ENCODE measurements around the gene STAC3. TPM values are rescaled to one million over a fixed set of nuclear protein-coding genes. Genes with fewer than 3 reads are reported as not detected.

Gene STAC3
- total and polyA plus RNA-seq, 2 of the 8 experiments (the other 6 are each of a cell fraction or from before 2014, with no cell fraction given), result 0.70 to 1.3 TPM

DNA sequence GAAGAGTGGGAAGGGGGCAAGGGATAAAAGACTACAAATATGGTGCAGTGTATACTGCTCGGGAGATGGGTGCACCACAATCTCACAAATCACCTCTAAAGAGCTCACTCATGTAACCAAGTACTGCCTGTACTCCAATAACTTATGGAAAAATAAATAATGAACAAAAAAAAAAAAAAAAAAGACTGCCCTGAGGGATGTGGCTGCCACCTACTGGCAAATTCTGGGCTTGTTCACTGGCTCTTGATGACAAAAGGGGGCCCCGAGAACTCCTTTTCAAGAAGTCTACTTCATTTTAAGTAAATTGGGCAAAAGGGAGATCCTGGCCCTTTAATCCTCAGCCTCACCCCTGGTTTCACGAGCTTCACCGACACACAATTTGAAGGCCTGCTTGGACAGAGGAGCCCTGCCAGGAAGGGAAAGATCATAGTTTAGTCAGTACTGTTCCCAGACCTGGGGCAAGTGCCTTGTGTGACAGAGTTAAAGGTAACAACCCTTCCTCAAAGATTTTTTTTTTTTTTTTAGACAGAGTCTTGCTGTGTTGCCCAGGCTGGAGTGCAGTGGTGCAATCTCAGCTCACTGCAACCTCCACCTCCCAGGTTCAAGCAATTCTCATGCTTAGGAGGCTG, 26.1 kb upstream of the STAC3 start:
- H3K9me3 ChIP-seq (ENCODE audit: insufficient read depth in 2 of 2, low read depth in 1 of 2, low read length in 1 of 2), result no peaks in the 10 kb centered on the region
- no peak overlapping the region for H4K8ac ChIP-seq (ENCODE audit: extremely low read depth, insufficient read depth, low read length)
- H4K91ac ChIP-seq (replicated peaks; ENCODE audit: insufficient read length, low read length), result no peak overlapping the region
- no peaks in the 10 kb centered on the region for H3K79me2 ChIP-seq (ENCODE audit: control insufficient read depth in 1 of 2, insufficient read depth in 2 of 2, low read length in 2 of 2)
- H2AFZ ChIP-seq (ENCODE audit: low read length), result no peak overlapping the region
- CTCF ChIA-PET (ENCODE audit: partially characterized antibody), result interaction anchor here (0.6 to 4.2 kb wide), 31 partner anchors 9 to 192 kb away, joined by 3 to 36 read pairs (median 4); partner anchors contain the start of genes INHBC, SHMT2 and STAC3
- no peak overlapping the region for H3K56ac ChIP-seq (replicated peaks; ENCODE audit: insufficient read length, low read depth, low read length)
- no peak overlapping the region for H3K18ac ChIP-seq (ENCODE audit: extremely low read depth, low read length)
- H4K5ac ChIP-seq (ENCODE audit: insufficient read length, low read depth, low read length), result no peak overlapping the region
- H3K36me3 ChIP-seq (ENCODE audit: control insufficient read depth in 2 of 4, insufficient read depth in 4 of 4, low read length in 3 of 4), result peaks cover 0 to 8% (median 4%) of the 10 kb centered on the region in 4 experiments; a peak in 4 of 8 replicates
- FAIRE-seq (no peak), DNase-seq (ENCODE audit: low read depth in 1 of 2, low spot score in 2 of 2) (no peak)
- no peaks in the 10 kb centered on the region for H3K23me2 ChIP-seq (ENCODE audit: low read depth, low read length)
- no peak overlapping the region for H3K27ac ChIP-seq (ENCODE audit: low read depth, low read length)
- TF ChIP-seq RAD21 (IDR thresholded peaks at IDR 0.05 in 1 of 2, conservative IDR thresholded peaks at IDR 0.05 in 1 of 2; ENCODE audit: low read depth in 2 of 2, low read length in 2 of 2) (peak; percentile 29 to 52; a peak in 3 of 4 replicates), KDM1A (IDR thresholded peaks at IDR 0.05; ENCODE audit: borderline replicate concordance, low read length) (no peak)
- TF ChIP-seq, protein P1, sequence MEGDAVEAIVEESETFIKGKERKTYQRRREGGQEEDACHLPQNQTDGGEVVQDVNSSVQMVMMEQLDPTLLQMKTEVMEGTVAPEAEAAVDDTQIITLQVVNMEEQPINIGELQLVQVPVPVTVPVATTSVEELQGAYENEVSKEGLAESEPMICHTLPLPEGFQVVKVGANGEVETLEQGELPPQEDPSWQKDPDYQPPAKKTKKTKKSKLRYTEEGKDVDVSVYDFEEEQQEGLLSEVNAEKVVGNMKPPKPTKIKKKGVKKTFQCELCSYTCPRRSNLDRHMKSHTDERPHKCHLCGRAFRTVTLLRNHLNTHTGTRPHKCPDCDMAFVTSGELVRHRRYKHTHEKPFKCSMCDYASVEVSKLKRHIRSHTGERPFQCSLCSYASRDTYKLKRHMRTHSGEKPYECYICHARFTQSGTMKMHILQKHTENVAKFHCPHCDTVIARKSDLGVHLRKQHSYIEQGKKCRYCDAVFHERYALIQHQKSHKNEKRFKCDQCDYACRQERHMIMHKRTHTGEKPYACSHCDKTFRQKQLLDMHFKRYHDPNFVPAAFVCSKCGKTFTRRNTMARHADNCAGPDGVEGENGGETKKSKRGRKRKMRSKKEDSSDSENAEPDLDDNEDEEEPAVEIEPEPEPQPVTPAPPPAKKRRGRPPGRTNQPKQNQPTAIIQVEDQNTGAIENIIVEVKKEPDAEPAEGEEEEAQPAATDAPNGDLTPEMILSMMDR (IDR thresholded peaks at IDR 0.05; ENCODE audit: control extremely low read depth in 1 of 3, insufficient read depth in 1 of 3, low read depth in 1 of 3, low read length in 3 of 3), result peak; percentile 39 to 58 (median 52)
- no peaks in the 10 kb centered on the region for H3K27me3 ChIP-seq (replicated peaks in 1 of 4; ENCODE audit: control insufficient read depth in 3 of 4, extremely low read depth in 1 of 4, insufficient read depth in 3 of 4, low read length in 3 of 4)
- H3K9ac ChIP-seq (replicated peaks in 1 of 4; ENCODE audit: extremely low read depth in 1 of 4, low read depth in 3 of 4, low read length in 3 of 4), result no peak overlapping the region
- POLR2A ChIA-PET (ENCODE audit: partially characterized antibody), result interaction anchor here (0.7 to 1.4 kb wide), 5 partner anchors 9 to 179 kb away, joined by 3 to 4 read pairs (median 4); no protein-coding TSS in a partner anchor
- H4K20me1 ChIP-seq (replicated peaks in 1 of 2; ENCODE audit: control insufficient read depth in 1 of 2, insufficient read depth in 2 of 2, low read length in 2 of 2), result no peaks in the 10 kb centered on the region
- H3K14ac ChIP-seq (ENCODE audit: insufficient read length), result no peak overlapping the region
- no peak overlapping the region for H2AK5ac ChIP-seq (ENCODE audit: low read depth, low read length)
- H2BK5ac ChIP-seq (ENCODE audit: low read depth, low read length), result no peak overlapping the region
- 0 out of 7 replicates have a peak, but pooled peaks cover 0 to 2% (median 0%) of the 10 kb centered on the region in 4 experiments for H3K4me1 ChIP-seq (replicated peaks in 1 of 4; ENCODE audit: control insufficient read depth in 3 of 4, insufficient read depth in 4 of 4, low read length in 3 of 4)
- H3K4me2 ChIP-seq (ENCODE audit: insufficient read depth in 1 of 2, low read depth in 2 of 2, low read length in 2 of 2), result no peak overlapping the region
- H2BK15ac ChIP-seq (ENCODE audit: low read length), result no peak overlapping the region
- no peaks in the 10 kb centered on the region for H3K79me1 ChIP-seq (ENCODE audit: low read depth, low read length)
- no peak overlapping the region for H3K23ac ChIP-seq (ENCODE audit: insufficient read length)
- WGBS, 2 experiments (ENCODE audit: extremely low coverage in 1 of 2, insufficient coverage in 1 of 2, insufficient read length in 1 of 2, insufficient replicate concordance in 2 of 2, low coverage in 1 of 2, low lambda C conversion rate in 2 of 2, missing lambda C conversion rate in 1 of 2), result 84% methylated on average over 4 of the region's 4 CpGs; no CpG with 5 or more reads in 1 of the 2 experiments
- H3K4me3 ChIP-seq (ENCODE audit: extremely low read depth in 1 of 4, insufficient read depth in 2 of 4, low read depth in 3 of 4, low read length in 4 of 4), result no peak overlapping the region
- no peak overlapping the region for H2BK120ac ChIP-seq (replicated peaks; ENCODE audit: low read depth, low read length)
- H2BK12ac ChIP-seq (ENCODE audit: low read depth, low read length), result no peak overlapping the region
- no peak overlapping the region for H2BK20ac ChIP-seq (ENCODE audit: low read length)
- H3K4ac ChIP-seq (replicated peaks; ENCODE audit: insufficient read length, low read depth, low read length), result no peak overlapping the region
